NCI-H1436 treated with DMSO at 0.1 percent for 48 hours (cell line): ENCODE measurements around the gene EPHA4.

Source experiments
- DNase-seq: peaks from one replicate; lab custom pipeline; 2025; lab: John Stamatoyannopoulos, UW

Gene EPHA4

DNA sequence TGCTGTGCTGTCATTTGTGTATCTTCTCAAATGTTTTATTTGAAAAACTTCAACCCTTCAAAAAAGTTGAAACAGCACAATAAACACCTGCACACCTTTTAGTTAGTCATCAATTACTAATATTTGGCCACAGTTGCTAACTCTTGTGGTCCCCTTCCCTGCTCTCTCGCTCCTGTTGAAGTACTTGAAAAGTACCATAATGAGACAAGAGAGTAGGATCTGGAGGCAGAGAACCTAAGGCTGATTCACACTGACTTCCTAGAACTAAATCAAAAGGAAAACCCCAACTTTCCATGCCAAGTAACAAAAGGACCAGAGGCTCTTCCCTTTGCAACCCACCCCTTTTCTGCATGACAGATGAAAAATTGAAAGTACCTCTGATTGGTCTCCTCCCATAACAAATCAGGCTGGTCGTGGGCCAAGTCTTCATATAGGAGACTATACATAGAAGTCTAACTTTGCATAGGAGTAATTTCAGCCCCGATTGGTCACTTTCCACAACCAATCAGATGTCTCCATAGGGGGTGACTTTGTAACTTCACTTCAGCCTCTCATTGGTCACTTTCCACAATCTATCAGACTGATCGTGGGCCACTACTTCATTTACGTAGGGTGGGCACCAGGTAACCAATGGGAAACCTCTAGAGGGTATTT lies 179.7 kb downstream of the EPHA4 start:
- no peak for DNase-seq

DNA sequence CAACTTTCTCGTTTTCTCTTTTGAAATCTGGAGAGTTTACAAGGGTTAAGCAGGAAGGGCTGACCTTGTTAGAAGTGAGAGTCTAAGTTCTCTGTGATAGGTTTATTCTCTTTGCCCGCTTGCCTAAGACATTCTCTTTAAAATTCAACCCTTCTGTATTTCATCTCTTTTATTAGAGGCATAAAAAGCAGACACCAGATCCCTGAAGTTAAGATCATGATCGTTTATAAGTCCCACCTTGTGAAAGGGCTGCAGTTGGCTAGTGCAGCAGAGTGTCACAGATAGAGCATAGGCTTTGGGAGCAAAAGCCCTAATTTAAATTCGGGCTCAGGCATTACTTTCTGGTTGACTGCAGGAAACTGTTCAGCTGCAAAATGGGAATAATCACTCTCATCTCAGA lies 181.2 kb downstream of the EPHA4 start:
- no peak for DNase-seq

DNA sequence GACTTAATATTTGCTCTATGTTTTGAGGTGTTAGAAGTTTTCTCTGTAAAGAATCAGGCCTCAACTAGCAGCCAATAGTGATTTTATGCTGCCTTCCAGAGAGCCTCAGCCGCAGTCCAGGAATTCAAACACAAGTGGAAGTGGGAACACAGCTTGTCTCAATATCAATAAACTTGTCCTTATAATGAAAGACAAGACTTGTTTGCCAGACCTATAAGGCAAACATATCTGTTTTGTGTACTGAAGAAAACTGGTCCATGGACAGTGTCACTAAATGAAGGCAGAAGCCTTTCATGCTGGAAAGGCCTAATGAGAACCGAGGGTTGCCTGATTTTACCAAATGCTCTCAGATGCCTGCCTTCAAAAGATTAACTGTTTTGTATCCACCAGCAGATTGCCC lies 182.2 kb downstream of the EPHA4 start:
- no peak for DNase-seq

DNA sequence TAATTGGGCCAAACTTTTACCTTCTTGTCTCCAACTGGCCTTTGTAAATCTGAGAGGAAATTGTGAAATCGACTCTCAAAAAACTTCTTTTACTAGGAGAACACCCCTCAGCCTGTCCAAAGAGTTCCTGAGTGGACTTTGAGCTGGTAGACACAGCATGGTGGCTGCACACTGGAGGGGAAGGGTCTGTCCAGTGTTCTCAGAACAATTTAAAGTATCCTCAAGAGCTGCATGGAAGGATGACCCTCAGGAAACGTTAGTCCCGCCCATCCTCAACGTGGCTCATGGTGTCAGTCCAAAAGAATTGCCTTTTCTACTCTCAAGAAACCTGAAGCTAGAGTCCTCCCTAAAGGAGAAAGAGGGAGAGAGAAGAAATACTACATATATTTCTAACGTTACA lies 182.7 kb downstream of the EPHA4 start:
- no peak for DNase-seq

DNA sequence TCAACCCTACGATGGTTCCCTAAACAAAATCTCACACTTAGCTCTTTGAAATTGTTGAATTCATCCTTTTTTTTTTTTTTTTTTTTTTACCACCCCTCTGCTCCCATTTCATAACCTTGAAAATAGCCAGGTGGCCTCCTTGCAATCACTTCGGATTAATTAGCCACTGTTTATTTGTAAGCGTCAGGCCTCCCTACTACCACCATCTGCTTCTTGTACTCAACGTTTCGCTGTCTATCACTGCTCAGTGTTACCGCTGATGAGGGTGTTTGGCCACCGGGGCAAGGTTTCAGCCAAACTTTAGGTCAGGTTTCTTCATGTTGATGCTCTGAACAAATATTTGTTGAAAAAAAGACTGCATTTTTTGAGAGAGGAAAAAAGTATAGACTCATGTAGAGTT lies 183.2 kb downstream of the EPHA4 start:
- DNase-seq: no peak

DNA sequence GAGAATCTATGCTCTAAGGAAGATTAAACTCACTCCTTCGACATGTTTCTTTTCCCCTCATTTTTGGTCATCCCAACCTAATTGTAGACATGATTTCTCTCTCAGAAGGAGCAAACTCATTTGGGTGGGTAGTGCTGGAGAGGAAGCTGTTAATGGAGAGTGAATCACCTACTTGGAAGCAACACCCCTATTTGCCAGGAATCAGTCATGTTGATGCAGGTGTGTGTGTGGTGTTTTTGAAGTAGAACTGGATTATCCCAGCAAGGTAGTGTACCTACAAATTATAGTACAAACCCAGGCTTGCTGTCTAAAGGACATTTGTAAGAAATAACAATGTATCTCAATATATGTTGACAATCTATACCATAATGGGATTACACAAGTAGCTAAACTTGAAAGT lies 186.4 kb downstream of the EPHA4 start:
- DNase-seq: no peak

DNA sequence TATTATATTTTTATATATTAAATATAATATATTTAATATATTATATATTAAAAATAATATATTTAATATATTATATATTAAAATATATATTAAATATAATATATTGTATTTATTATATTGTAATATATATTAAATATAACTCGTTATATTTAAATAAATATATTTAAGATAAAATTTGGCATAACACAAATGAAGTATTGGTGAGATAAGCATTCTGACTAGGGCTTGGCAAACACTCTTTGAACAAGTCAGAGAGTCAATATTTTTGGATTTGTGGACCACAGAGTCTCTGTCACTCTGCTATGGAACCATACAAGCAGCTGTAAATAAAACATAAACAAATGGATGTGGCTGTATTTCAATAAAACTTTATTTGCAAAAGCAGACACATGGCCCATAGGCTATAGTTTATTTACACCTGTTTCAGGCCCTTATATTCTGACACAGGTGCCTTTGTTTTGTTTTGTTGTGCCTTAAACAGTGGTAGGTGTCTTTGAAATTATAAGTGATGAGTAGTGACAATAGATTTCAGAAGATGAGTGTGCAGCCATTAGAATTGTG lies 190.1 kb downstream of the EPHA4 start:
- DNase-seq: no peak

DNA sequence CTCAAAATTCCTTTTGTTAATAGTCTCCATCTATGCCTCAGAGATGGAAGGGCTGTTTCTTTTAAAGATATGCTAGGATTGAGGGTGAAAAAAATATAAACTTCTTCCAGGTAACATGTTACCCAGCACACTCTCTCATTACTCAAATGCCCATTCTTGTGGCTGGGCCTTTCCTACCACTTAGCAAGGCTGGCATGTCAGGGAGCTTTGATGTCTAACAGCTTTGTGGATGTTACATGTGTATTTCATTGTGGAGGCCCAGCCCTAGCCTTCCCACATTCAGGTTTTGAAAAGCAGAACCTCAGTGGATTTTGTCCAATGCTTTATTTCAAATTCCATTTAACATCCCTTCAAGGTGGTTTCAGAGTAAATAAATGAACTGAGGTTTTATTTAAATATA lies 191.4 kb downstream of the EPHA4 start:
- DNase-seq: no peak

DNA sequence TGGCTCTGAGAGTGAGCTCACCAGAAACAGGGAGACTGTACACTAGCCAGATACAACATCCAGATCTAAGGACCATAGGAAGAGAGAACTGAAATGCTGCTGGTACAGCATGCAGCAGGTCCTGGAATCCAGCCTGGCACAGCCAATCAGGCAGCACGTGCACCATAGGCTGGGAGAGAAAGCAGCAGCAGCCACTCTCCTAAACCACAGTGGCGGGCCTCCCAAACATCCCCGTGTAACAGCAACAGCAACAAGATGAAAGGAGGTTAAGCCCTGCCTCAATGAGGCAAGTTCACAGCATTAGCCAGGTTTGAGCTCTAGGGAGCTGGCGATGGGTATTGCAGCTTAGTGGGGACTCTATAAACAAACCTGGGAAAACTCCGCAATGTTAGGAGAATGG lies 192.0 kb downstream of the EPHA4 start:
- no peak for DNase-seq

DNA sequence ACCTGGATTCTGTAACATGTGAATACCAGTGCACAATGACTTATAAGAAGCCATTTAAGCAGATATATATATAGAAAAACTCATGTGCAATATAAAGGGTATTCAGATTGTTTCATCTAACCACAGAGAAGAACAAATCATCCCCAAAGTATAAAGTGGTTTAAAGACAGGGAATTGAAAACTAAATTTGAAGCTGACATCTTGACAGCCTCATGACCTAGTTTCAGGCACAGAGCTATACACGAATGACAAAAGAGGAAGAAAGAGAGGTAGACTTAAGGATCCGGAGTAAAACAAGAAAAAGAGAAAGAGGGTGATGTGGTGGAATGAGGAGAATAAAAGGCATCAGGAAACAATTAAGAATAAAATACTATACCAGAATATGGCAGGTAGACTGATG lies 194.5 kb downstream of the EPHA4 start:
- DNase-seq: no peak

DNA sequence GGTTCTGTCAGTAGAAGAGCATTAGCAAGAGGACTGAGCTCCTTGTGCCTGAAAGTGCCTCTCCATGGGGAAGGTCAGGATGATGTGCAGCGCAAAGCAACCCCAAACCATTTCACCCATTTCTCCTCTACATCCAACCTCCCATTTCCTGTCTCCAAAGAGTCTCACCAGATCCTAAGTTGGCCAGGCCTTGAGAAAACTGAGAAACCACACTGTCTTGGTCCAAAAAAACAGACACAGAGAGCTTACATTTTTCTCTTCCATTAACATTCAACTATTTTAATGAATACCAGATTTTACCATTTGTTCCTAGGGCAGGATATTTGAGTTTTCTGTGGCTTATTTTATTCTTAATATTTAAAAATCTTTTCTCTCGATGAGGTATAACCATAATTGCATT lies 195.0 kb downstream of the EPHA4 start:
- DNase-seq: no peak

DNA sequence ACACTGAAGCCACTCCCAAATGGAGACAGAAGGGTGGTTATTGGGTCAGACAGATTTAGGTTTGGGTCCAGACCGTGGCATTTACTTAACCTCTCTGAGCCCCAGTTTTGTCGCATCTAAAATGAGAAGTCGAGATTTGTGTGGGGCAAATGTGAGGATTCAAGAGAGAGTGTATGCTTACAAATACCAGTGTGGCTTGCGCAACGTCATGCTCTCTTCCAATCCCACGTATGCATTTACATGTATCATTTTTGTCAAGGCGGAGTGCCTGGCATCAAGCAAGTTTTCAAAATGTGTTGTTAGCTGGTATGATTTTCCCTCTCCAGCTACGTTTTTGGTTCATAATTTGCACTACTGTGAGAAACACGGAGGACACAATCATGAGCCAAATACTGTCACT lies 197.9 kb downstream of the EPHA4 start:
- no peak for DNase-seq

DNA sequence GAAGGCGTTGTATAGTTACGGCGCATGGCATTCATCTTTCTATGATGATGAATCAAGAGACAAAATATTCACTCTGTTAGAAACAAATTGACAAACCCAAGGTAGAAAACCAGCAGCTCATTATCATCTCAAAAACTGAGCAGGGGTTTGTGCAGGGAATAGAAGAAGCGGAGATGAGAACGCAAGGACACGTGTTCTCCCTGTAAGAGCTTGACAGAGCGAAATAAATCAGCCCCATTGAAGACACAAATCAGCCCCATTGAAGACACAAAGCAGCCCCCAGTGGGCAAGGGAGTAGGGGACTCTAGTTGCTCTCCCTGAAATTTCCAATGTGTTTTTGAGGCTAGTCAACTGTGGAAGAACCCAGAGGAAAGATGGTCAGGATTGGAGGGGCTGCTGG lies 199.2 kb downstream of the EPHA4 start:
- DNase-seq: no peak

DNA sequence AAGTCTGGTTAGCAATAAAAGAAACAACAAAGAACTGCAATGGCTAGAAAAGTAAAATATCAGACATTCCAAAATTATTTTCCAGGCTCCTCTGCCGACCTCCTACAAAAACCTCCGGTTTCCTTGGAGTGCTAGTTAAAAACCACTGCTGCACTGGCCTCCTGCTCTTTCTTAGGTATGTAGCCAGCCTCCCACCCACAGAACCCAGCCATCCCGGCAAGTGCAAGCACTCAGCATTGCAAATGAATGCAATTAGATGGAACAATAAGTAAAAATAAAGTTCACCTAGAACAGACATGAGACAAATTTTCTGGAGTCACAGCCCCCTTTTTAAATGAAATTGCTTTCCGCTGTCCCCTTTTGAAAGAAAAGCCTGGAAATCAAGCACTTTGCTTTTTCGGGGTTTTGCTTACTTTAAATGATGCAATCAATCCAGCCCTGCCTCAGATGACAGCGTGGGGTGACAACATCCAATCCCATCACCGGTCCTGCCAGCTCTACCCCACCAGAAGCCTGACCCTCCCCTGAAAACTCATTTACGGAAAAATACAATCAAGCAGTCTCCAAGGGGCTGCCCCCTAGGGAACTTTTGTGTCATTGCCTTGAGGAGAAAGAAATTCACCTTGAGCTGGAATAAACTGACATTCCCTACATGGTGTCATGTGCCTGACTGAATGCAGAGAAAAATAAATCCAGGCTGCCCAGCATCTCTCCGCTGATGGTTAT lies 199.8 kb downstream of the EPHA4 start:
- DNase-seq: no peak

DNA sequence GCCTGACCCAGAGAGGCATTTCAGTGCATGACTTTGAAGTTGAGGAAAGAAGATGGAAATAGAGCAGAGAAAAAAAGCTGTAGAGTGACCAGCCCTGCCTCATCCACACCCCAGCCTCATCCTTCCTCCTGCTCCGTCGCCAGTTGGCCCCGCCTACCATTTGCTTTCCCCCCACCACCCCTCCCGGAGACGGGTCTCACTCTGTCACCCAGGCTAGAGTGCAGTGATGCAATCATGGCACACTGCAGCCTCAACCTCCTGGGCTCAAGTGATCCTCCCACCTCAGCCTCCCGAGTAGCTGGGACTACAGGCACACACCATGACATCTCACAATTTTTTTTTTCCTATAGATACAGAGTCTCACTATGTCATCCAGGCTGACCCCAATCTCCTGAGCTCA lies 200.8 kb downstream of the EPHA4 start:
- no peak for DNase-seq

DNA sequence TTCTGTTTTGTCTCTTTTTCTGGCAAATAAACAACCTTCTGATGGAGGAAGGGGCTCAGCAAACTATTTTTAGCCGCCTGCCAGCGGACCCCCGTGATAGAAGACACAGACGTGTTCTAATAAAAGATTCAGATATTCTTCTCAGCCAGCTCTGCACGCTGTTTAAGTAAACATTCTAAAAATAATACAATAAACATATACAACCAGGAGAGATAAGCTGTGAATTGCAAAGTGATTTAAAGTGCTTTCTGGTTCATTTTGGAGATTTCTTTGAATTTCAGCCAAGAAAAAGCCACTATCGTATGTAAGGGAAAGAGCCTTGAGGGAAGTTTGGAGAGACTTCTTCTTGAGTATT lies 201.3 kb downstream of the EPHA4 start:
- no peak for DNase-seq

DNA sequence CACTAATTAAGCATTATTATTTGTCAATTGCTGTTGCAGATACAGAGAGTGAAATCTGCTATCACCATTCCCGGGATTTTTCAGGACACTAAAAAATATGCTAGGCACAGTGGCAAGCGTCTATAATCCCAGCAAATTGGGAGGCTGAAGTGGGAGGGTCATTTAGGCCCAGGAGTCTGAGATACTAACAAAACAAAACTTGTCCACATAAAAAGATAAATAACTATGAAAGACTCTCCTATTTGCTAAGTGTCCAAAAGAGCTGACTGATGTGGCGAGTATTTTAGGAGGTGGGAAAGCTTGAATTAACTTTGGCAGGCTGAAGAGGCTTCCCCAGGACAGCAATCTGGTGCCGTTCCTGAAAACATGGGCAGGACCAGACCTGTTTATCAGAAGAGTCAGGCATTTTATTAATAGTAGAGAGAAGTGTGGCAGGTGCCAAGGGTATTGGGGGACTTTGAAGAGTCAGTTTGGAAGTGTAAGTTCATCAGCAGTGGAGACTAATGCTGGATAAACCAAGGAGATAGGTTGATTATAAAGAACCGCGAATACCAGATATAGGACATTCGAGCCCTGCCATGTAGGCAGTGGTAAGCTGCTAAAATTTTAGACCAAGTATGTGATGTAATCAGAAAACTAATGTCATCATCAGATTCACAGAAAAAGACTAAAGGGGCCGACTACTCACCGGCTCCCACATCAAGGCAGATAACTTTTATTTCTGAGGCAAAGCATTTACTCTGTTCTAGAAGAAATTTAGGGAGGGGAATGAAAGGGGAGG lies 201.8 kb downstream of the EPHA4 start:
- DNase-seq: no peak
